DND-41 (cell line): ENCODE results near the gene MAG.

ENCODE experiments used
- ATAC-seq: fragments of 200-7000 bp; cut with Tn5 transposase; 3 replicates; pipeline ENCODE4 v1.9.1; 2021; ENCODE audit warnings: low read depth; ENCODE audit not compliant: insufficient read depth
- DNase-seq: peaks from one replicate; pipeline ENCODE4 v3.0.0-alpha.2; 2020
- H2AFZ ChIP-seq: 2 replicates; pipeline ENCODE4 v1.6.0; 2012; ENCODE audit warnings: low read depth, low read length
- H3K27ac ChIP-seq: 2 replicates; pipeline ENCODE4 v1.5.1; 2012; ENCODE audit warnings: low read length, inconsistent platforms
- H3K27me3 ChIP-seq: fragments of 200-600 bp; sonication (generic); 2 replicates; pipeline ENCODE4 v1.6.0; 2012; ENCODE audit warnings: low read length, mild to moderate bottlenecking, inconsistent platforms; ENCODE audit not compliant: insufficient read depth, poor library complexity
- H3K36me3 ChIP-seq: 2 replicates; pipeline ENCODE4 v1.5.1; 2012; ENCODE audit warnings: low read length, inconsistent platforms; ENCODE audit not compliant: insufficient read depth
- H3K4me1 ChIP-seq: 2 replicates; pipeline ENCODE4 v1.5.1; 2012; ENCODE audit warnings: mild to moderate bottlenecking, low read length; ENCODE audit not compliant: insufficient read depth
- H3K4me2 ChIP-seq: 2 replicates; pipeline ENCODE4 v1.6.0; 2012; ENCODE audit warnings: mild to moderate bottlenecking, moderate library complexity, low read length, inconsistent platforms; ENCODE audit not compliant: insufficient read depth
- H3K4me3 ChIP-seq, 2 experiments: fragments of 200-600 bp in 1 of 2; shearing (Covaris generic) in 1 of 2; 2 replicates each; pipeline ENCODE4 v1.5.1; 2012 to 2016; ENCODE audit warnings: inconsistent platforms in 2 of 2, low read length in 2 of 2, mild to moderate bottlenecking in 2 of 2, low read depth in 1 of 2, moderate library complexity in 1 of 2
- H3K79me2 ChIP-seq: 2 replicates; pipeline ENCODE4 v1.6.0; 2012; ENCODE audit warnings: low read length, inconsistent platforms; ENCODE audit not compliant: insufficient read depth
- H3K9ac ChIP-seq: 2 replicates; pipeline ENCODE4 v1.6.0; 2012; ENCODE audit warnings: low read depth, mild to moderate bottlenecking, inconsistent platforms, low read length, moderate library complexity
- H3K9me3 ChIP-seq: 2 replicates; pipeline ENCODE4 v1.5.1; 2012; ENCODE audit warnings: low read length, moderate library complexity, mild to moderate bottlenecking, inconsistent platforms; ENCODE audit not compliant: insufficient read depth, severe bottlenecking
- H4K20me1 ChIP-seq: 2 replicates; pipeline ENCODE4 v1.6.0; 2012; ENCODE audit warnings: low read length; ENCODE audit not compliant: insufficient read depth
- EZH2 ChIP-seq: IDR thresholded peaks from 3 replicates; pipeline ENCODE4 v1.6.1; 2012; ENCODE audit warnings: borderline replicate concordance, low read depth, mild to moderate bottlenecking, moderate library complexity, low read length, inconsistent platforms; ENCODE audit not compliant: severe bottlenecking
- TF ChIP-seq, protein P1 (sequence below): IDR thresholded peaks from 2 replicates; pipeline ENCODE4 v1.5.1; 2012; ENCODE audit warnings: borderline replicate concordance, low read length, moderate library complexity, mild to moderate bottlenecking; ENCODE audit not compliant: poor library complexity, severe bottlenecking; ENCODE audit errors: extremely low read depth

The MAG gene

DNA sequence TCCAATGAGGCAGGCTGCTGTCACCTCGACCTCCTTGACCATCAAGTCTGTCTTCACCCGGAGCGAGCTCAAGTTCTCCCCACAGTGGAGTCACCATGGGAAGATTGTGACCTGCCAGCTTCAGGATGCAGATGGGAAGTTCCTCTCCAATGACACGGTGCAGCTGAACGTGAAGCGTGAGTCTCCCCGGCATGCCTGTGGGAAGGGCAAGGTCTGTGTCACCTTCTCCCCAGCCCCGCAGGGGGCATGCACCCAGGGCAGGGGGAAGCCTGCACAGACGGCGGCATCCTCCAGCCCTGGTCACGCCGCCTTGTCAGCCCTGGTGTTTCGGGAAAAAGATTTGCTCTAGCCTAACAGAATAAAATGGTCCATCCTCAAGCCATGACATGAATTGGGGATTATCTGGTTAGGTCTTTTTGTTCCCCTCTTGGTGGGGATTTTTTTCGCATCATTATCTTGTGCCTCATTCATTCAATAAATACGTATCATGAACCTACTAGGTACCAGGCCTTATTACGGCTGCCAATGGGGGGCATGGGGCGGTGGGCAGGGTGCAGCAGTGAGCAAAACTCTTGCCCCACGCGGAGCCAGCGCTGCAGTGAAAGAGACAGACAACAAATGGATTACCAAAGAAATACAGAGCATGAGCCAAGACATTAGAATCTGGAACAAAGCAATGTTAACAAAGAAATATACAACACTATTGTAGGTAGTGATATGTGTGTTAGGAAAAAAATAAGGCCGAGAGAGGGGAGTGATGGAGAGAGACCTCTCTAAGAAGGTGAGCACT lies 44.4 kb downstream of the MAG start:
- TF ChIP-seq, protein P1, sequence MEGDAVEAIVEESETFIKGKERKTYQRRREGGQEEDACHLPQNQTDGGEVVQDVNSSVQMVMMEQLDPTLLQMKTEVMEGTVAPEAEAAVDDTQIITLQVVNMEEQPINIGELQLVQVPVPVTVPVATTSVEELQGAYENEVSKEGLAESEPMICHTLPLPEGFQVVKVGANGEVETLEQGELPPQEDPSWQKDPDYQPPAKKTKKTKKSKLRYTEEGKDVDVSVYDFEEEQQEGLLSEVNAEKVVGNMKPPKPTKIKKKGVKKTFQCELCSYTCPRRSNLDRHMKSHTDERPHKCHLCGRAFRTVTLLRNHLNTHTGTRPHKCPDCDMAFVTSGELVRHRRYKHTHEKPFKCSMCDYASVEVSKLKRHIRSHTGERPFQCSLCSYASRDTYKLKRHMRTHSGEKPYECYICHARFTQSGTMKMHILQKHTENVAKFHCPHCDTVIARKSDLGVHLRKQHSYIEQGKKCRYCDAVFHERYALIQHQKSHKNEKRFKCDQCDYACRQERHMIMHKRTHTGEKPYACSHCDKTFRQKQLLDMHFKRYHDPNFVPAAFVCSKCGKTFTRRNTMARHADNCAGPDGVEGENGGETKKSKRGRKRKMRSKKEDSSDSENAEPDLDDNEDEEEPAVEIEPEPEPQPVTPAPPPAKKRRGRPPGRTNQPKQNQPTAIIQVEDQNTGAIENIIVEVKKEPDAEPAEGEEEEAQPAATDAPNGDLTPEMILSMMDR: no peak
- no peak for TF ChIP-seq EZH2
- no peak for ATAC-seq

GRCh38 chr19:35337097-35337983 lies 45.4 kb downstream of the MAG start:
- H4K20me1 ChIP-seq: no peaks in the 10 kb centered on the region
- H3K9me3 ChIP-seq: no peaks in the 10 kb centered on the region
- TF ChIP-seq, protein P1: no peak
- no peak for TF ChIP-seq EZH2
- H3K79me2 ChIP-seq: no peaks in the 10 kb centered on the region
- H3K9ac ChIP-seq: no peak overlapping the region
- H3K4me3 ChIP-seq: no peak overlapping the region
- no peak overlapping the region for H2AFZ ChIP-seq
- DNase-seq (no peak), ATAC-seq (no peak)
- no peaks in the 10 kb centered on the region for H3K36me3 ChIP-seq
- H3K27ac ChIP-seq: no peak overlapping the region
- H3K4me2 ChIP-seq: no peak overlapping the region
- no peaks in the 10 kb centered on the region for H3K4me1 ChIP-seq
- H3K27me3 ChIP-seq: no peaks in the 10 kb centered on the region

More for the DNA sequence above, 44.4 kb downstream of the MAG start:
- H3K27ac ChIP-seq: no peak overlapping the region
- no peaks in the 10 kb centered on the region for H3K4me1 ChIP-seq
- H2AFZ ChIP-seq: no peak overlapping the region
- H3K9me3 ChIP-seq: no peaks in the 10 kb centered on the region
- no peaks in the 10 kb centered on the region for H3K36me3 ChIP-seq
- no peaks in the 10 kb centered on the region for H3K79me2 ChIP-seq
- no peak overlapping the region for H3K4me2 ChIP-seq
- no peak overlapping the region for H3K9ac ChIP-seq
- H3K27me3 ChIP-seq: no peaks in the 10 kb centered on the region
- no peak overlapping the region for H3K4me3 ChIP-seq
- DNase-seq: no peak
- H4K20me1 ChIP-seq: no peaks in the 10 kb centered on the region

DNA sequence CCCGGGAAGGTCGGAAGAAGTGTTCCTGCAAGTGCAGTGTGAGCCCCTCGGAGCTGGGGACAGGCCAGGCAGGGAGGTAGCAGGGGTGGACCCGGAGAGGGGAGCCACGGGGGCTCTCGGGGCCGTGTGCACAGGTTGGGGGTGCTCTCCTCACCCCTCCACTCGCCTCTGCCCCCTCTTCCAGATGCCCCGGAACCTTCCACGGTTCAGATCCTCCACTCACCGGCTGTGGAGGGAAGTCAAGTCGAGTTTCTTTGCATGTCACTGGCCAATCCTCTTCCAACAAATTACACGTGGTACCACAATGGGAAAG lies 46.0 kb downstream of the MAG start:
- Histone ChIP-seq H3K9me3 (no peaks in the 10 kb centered on the region), H4K20me1 (no peaks in the 10 kb centered on the region), H3K36me3 (no peaks in the 10 kb centered on the region), H3K9ac (no peak overlapping the region), H3K79me2 (no peaks in the 10 kb centered on the region), H3K27ac (no peak overlapping the region), H3K4me3 (no peak overlapping the region), H3K4me2 (no peak overlapping the region), H2AFZ (no peak overlapping the region), H3K27me3 (no peaks in the 10 kb centered on the region), H3K4me1 (no peaks in the 10 kb centered on the region)
- no peak for TF ChIP-seq EZH2
- TF ChIP-seq, protein P1: no peak
- ATAC-seq (no peak), DNase-seq (no peak)
